Embryonic facial prominence (tissue), 1 donor: ENCODE measurements around the gene MRC2.
"Not testable (repeated sequence)": the region's sequence is repeated elsewhere in the genome, so short reads cannot be mapped to it uniquely, and the experiment has no call there.

Experiments used
- DNase-seq: peaks from one replicate; pipeline ENCODE4 v3.0.0-alpha.2; 2016; ENCODE audit errors: extremely low spot score

Gene MRC2

GRCh38 chr17:62678214-62678919 lies 50.9 kb downstream of the MRC2 start:
- no peak for DNase-seq

GRCh38 chr17:62679866-62680377 lies 52.5 kb downstream of the MRC2 start:
- DNase-seq: no peak

- DNase-seq: no peak
These were observed 53.1 kb downstream of the MRC2 start for GRCh38 chr17:62680541-62681052.

- DNase-seq: no peak
These were observed 53.8 kb downstream of the MRC2 start for GRCh38 chr17:62681061-62681938.

- no peak for DNase-seq
These were observed 54.5 kb downstream of the MRC2 start for GRCh38 chr17:62681939-62682381.

GRCh38 chr17:62684179-62684578 lies 56.7 kb downstream of the MRC2 start:
- DNase-seq: no peak

GRCh38 chr17:62687997-62688396 lies 60.5 kb downstream of the MRC2 start:
- DNase-seq: no peak

GRCh38 chr17:62688398-62689160 lies 61.1 kb downstream of the MRC2 start:
- no peak for DNase-seq

GRCh38 chr17:62689441-62690167 lies 62.1 kb downstream of the MRC2 start:
- no peak for DNase-seq

- DNase-seq: no peak
These were observed 62.9 kb downstream of the MRC2 start for GRCh38 chr17:62690168-62690897.

- not testable (repeated sequence) for DNase-seq
These were observed 64.1 kb downstream of the MRC2 start for GRCh38 chr17:62691589-62691915.

GRCh38 chr17:62692159-62692651 lies 64.7 kb downstream of the MRC2 start:
- no peak for DNase-seq

- DNase-seq: no peak
These were observed 65.4 kb downstream of the MRC2 start for GRCh38 chr17:62692721-62693431.

GRCh38 chr17:62693616-62694409 lies 66.3 kb downstream of the MRC2 start:
- DNase-seq: no peak

GRCh38 chr17:62695093-62695738 lies 67.7 kb downstream of the MRC2 start:
- DNase-seq: not testable (repeated sequence)

- DNase-seq: no peak
These were observed 68.8 kb downstream of the MRC2 start for GRCh38 chr17:62696256-62696655.

GRCh38 chr17:62696726-62697490 lies 69.4 kb downstream of the MRC2 start:
- no peak for DNase-seq

- not testable (repeated sequence) for DNase-seq
These were observed 71.0 kb downstream of the MRC2 start for GRCh38 chr17:62698459-62698858.
